ENCODE results near the gene KRTAP19-4. TPM values are rescaled to one million over a fixed set of nuclear protein-coding genes. Genes with fewer than 3 reads are reported as not detected.
"Not testable (repeated sequence)": the region's sequence is repeated elsewhere in the genome, so short reads cannot be mapped to it uniquely, and the experiment has no call there.

KRTAP19-4 gene
- total RNA-seq = not detected
- polyA plus RNA-seq = not detected
- long read RNA-seq, donor 1 = 0 reads
- long read RNA-seq, donor 2 = 0 reads
- long read RNA-seq, donor 3 = 0 reads
- long read RNA-seq, donor 4 = 0 reads

GRCh38 chr21:30497065-30497464 is at the start of gene KRTAP19-4:
TSS of gene KRTAP19-4 (minus strand) at chr21:30497165. CDS start at chr21:30497110, 55 bp downstream.
- intact Hi-C loops (cut with DNase I) = no loop called here
- H3K27me3 ChIP-seq (ENCODE audit: control insufficient read depth, insufficient read depth) = no peaks in the 10 kb centered on the region
- no peaks in the 10 kb centered on the region for H3K9me3 ChIP-seq (ENCODE audit: control insufficient read depth, low read length)
- no peak for DNase-seq
- WGBS = 66% methylated on average over 4 of the region's 4 CpGs
- no peak within 1 kb of the TSS for H3K27ac ChIP-seq (ENCODE audit: low read length)
- no peak within 1 kb of the TSS for H3K4me3 ChIP-seq (ENCODE audit: low read length)
- ATAC-seq = no peak
- no peaks in the 10 kb centered on the region for H3K4me1 ChIP-seq (ENCODE audit: control insufficient read depth, insufficient read depth, low read length)

GRCh38 chr21:30541764-30542163 is 44.8 kb upstream of the KRTAP19-4 start, which contains the start of gene KRTAP19-6:
TSS of gene KRTAP19-6 (minus strand) at chr21:30541864. CDS start at chr21:30541833, 31 bp downstream.
- Histone ChIP-seq H3K4me3 (ENCODE audit: low read length) (no peak within 1 kb of the TSS), H3K4me1 (ENCODE audit: control insufficient read depth, insufficient read depth, low read length) (no peaks in the 10 kb centered on the region), H3K27me3 (ENCODE audit: control insufficient read depth, insufficient read depth) (no peaks in the 10 kb centered on the region), H3K9me3 (ENCODE audit: control insufficient read depth, low read length) (no peaks in the 10 kb centered on the region), H3K27ac (ENCODE audit: low read length) (no peak within 1 kb of the TSS)
- ATAC-seq (no peak), DNase-seq (no peak)
- intact Hi-C loops (cut with DNase I) = no loop called here
- 77% methylated on average over 1 of the region's 1 CpG for WGBS

- Histone ChIP-seq H3K27ac (ENCODE audit: low read length) (no peak overlapping the region), H3K27me3 (ENCODE audit: control insufficient read depth, insufficient read depth) (no peaks in the 10 kb centered on the region), H3K9me3 (ENCODE audit: control insufficient read depth, low read length) (no peaks in the 10 kb centered on the region), H3K4me3 (ENCODE audit: low read length) (no peak overlapping the region), H3K4me1 (ENCODE audit: control insufficient read depth, insufficient read depth, low read length) (no peaks in the 10 kb centered on the region)
- DNase-seq = no peak
- no peak for ATAC-seq
- intact Hi-C loops (cut with DNase I) = no loop called here
- WGBS = 46% methylated on average over 1 of the region's 1 CpG
These were observed 21.9 kb upstream of the KRTAP19-4 start for GRCh38 chr21:30518876-30519275.

DNA sequence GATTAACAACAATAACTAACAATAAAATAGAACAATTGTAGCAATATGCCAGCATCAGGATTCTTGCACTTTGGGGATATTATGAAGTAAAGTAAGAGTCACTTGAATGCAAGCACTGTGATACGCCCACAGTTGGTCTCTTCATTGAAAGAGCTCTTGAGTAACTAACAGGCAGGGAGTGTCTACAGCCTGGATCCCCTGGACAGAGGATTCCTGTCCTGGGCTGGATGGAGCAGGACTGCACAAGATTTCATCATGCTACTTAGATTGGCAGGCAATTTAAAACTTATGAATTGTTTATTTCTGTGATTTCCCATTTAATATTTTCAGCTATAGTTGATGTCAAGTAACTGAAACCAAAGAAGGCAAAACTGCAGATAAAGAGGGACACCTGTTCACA is 18.7 kb upstream of the KRTAP19-4 start:
- Histone ChIP-seq H3K4me1 (ENCODE audit: control insufficient read depth, insufficient read depth, low read length) (no peaks in the 10 kb centered on the region), H3K9me3 (ENCODE audit: control insufficient read depth, low read length) (no peaks in the 10 kb centered on the region), H3K27ac (ENCODE audit: low read length) (no peak overlapping the region), H3K4me3 (ENCODE audit: low read length) (no peak overlapping the region), H3K27me3 (ENCODE audit: control insufficient read depth, insufficient read depth) (no peaks in the 10 kb centered on the region)
- DNase-seq (no peak), ATAC-seq (no peak)
- intact Hi-C loops (cut with DNase I) = no loop called here
- WGBS = 67% methylated on average over 1 of the region's 1 CpG

DNA sequence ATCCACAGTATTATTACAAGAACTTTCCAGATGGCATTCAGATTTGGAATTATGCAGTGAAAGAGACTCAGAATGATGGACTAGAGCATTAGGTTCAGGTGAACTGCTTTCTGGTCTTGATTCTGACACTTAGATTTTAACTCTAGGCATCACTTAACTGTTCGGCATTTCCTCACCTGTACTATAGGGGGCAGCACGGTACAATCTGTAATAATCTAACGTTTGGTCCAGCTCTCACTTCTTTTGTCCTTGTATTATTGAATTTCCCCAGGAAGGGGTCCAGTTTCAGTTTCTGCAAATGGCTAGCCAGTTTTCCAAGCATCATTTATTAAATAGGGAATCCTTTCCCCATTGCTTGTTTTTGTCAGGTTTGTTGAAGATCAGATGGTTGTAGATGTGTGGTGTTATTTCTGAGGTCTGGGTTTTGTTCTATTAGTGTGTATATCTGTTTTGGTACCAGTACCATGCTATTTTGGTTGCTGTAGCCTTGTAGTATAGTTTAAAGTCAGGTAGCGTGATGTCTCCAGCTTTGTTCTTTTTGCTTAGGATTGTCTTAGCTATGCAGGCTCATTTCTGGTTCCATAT is 8.7 kb upstream of the KRTAP19-4 start:
- H3K27me3 ChIP-seq (ENCODE audit: control insufficient read depth, insufficient read depth); H3K27ac ChIP-seq (ENCODE audit: low read length); ATAC-seq; H3K4me3 ChIP-seq (ENCODE audit: low read length); DNase-seq; H3K9me3 ChIP-seq (ENCODE audit: control insufficient read depth, low read length); H3K4me1 ChIP-seq (ENCODE audit: control insufficient read depth, insufficient read depth, low read length); intact Hi-C loops (cut with DNase I): not testable (repeated sequence)
- WGBS = 27% methylated on average over 4 of the region's 4 CpGs

GRCh38 chr21:30502041-30502440 is 5.1 kb upstream of the KRTAP19-4 start, which contains the start of gene KRTAP19-5:
TSS of gene KRTAP19-5 (minus strand) at chr21:30502141. CDS start at chr21:30502090, 51 bp downstream.
- H3K27ac ChIP-seq (ENCODE audit: low read length) = no peak within 1 kb of the TSS
- no peaks in the 10 kb centered on the region for H3K9me3 ChIP-seq (ENCODE audit: control insufficient read depth, low read length)
- no peak within 1 kb of the TSS for H3K4me3 ChIP-seq (ENCODE audit: low read length)
- no peaks in the 10 kb centered on the region for H3K4me1 ChIP-seq (ENCODE audit: control insufficient read depth, insufficient read depth, low read length)
- no peaks in the 10 kb centered on the region for H3K27me3 ChIP-seq (ENCODE audit: control insufficient read depth, insufficient read depth)
- WGBS = 72% methylated on average over 6 of the region's 6 CpGs
- intact Hi-C loops (cut with DNase I) = no loop called here
- ATAC-seq = no peak
- DNase-seq = no peak

GRCh38 chr21:30491963-30492428 is 5.0 kb downstream of the KRTAP19-4 start, which contains the start of gene KRTAP19-3:
TSS of gene KRTAP19-3 (minus strand) at chr21:30492013. CDS start at chr21:30491957, 56 bp downstream.
- Histone ChIP-seq H3K4me1 (ENCODE audit: control insufficient read depth, insufficient read depth, low read length) (no peaks in the 10 kb centered on the region), H3K4me3 (ENCODE audit: low read length) (no peak within 1 kb of the TSS), H3K27me3 (ENCODE audit: control insufficient read depth, insufficient read depth) (no peaks in the 10 kb centered on the region), H3K27ac (ENCODE audit: low read length) (no peak within 1 kb of the TSS), H3K9me3 (ENCODE audit: control insufficient read depth, low read length) (no peaks in the 10 kb centered on the region)
- 75% methylated on average over 2 of the region's 2 CpGs for WGBS
- ATAC-seq = no peak
- intact Hi-C loops (cut with DNase I) = no loop called here
- no peak for DNase-seq

- DNase-seq (no peak), ATAC-seq (peak in 1 of 2 donors; percentile 13)
- Histone ChIP-seq H3K4me1 (ENCODE audit: control insufficient read depth, insufficient read depth, low read length) (no peaks in the 10 kb centered on the region), H3K27me3 (ENCODE audit: control insufficient read depth, insufficient read depth) (no peaks in the 10 kb centered on the region), H3K9me3 (ENCODE audit: control insufficient read depth, low read length) (no peaks in the 10 kb centered on the region), H3K4me3 (ENCODE audit: low read length) (no peak within 1 kb of the TSS), H3K27ac (ENCODE audit: low read length) (no peak within 1 kb of the TSS)
- 84% methylated on average over 2 of the region's 2 CpGs for WGBS
- intact Hi-C loops (cut with DNase I) = no loop called here
These were observed 9.6 kb downstream of the KRTAP19-4 start, which contains the start of gene KRTAP19-2 for GRCh38 chr21:30487336-30487735. TSS of gene KRTAP19-2 (minus strand) at chr21:30487436. CDS start at chr21:30487348, 88 bp downstream.

- 55% methylated on average over 2 of the region's 2 CpGs for WGBS
- Histone ChIP-seq H3K9me3 (ENCODE audit: control insufficient read depth, low read length) (no peaks in the 10 kb centered on the region), H3K4me3 (ENCODE audit: low read length) (no peak overlapping the region), H3K4me1 (ENCODE audit: control insufficient read depth, insufficient read depth, low read length) (no peaks in the 10 kb centered on the region), H3K27me3 (ENCODE audit: control insufficient read depth, insufficient read depth) (no peaks in the 10 kb centered on the region), H3K27ac (ENCODE audit: low read length) (no peak overlapping the region)
- ATAC-seq = no peak
- intact Hi-C loops (cut with DNase I) = no loop called here
- no peak for DNase-seq
These were observed 10.8 kb downstream of the KRTAP19-4 start for GRCh38 chr21:30486180-30486579.

DNA sequence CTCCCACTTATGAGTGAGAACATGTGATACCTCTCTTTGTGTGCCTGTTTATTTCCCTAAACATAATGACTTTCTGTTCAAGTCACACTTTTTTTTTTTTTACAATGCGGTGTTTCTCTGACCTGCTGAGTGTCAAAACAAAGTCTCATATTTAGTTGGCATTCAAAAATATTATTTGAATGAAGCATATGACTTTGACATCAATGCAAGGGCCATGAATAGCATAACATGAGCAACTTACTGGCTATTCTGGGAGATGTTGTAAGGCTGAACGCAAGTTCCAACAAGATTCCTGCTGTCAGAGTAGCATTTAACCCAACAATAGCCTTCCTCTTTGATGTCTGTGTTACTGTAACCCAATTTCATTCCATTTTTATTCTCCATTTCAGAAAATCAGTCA is 14.8 kb downstream of the KRTAP19-4 start:
- H3K4me3 ChIP-seq (ENCODE audit: low read length) = no peak overlapping the region
- intact Hi-C loops (cut with DNase I) = no loop called here
- H3K27ac ChIP-seq (ENCODE audit: low read length) = no peak overlapping the region
- WGBS = 43% methylated on average over 2 of the region's 2 CpGs
- no peaks in the 10 kb centered on the region for H3K4me1 ChIP-seq (ENCODE audit: control insufficient read depth, insufficient read depth, low read length)
- H3K27me3 ChIP-seq (ENCODE audit: control insufficient read depth, insufficient read depth) = no peaks in the 10 kb centered on the region
- H3K9me3 ChIP-seq (ENCODE audit: control insufficient read depth, low read length) = no peaks in the 10 kb centered on the region
- DNase-seq = no peak
- ATAC-seq = peak; percentile 31 to 61

DNA sequence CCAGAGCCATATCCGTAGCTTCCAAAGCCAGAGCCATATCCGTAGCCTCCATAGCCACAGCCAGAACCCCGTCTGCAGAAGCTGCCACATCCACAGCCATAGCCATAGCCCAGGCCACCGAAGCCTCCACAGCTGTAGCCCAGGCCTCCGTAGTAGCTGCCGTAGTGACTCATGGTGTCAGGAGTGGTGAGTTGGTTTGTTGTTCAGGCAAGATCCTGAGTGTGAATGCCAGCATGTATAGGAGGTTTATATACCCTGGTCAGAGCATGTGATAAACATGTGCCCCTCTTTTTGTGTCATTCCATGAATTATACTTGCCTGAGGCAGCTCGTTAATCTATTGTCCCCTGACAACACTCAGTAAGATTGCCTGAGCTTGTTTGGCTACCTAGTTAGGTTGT is 16.8 kb downstream of the KRTAP19-4 start, which contains the start of gene KRTAP19-1:
Gene KRTAP19-1, minus strand, starts transcription at position 223 of the 400 bp plus-strand sequence. Its CDS starts 50 bp downstream, at position 173.
- H3K4me1 ChIP-seq (ENCODE audit: control insufficient read depth, insufficient read depth, low read length) = no peaks in the 10 kb centered on the region
- DNase-seq (no peak), ATAC-seq (no peak)
- H3K4me3 ChIP-seq (ENCODE audit: low read length) = no peak within 1 kb of the TSS
- no peaks in the 10 kb centered on the region for H3K27me3 ChIP-seq (ENCODE audit: control insufficient read depth, insufficient read depth)
- intact Hi-C loops (cut with DNase I) = no loop called here
- no peaks in the 10 kb centered on the region for H3K9me3 ChIP-seq (ENCODE audit: control insufficient read depth, low read length)
- 86% methylated on average over 7 of the region's 7 CpGs for WGBS
- H3K27ac ChIP-seq (ENCODE audit: low read length) = peak within 1 kb of the TSS; percentile 42

All from right cardiac atrium (tissue), 5 donors.